ENCODE data around the gene TIMP2.
"Not testable (repeated sequence)": the region's sequence is repeated elsewhere in the genome, so short reads cannot be mapped to it uniquely, and the experiment has no call there.

TIMP2 gene

GRCh38 chr17:78954684-78955083, 29.5 kb upstream of the TIMP2 start:
- DNase-seq (ENCODE audit: low read depth in 2 of 2): no peak

- DNase-seq (ENCODE audit: low read depth in 2 of 2): no peak
Observed at GRCh38 chr17:78953356-78954350, 28.5 kb upstream of the TIMP2 start.

GRCh38 chr17:78952706-78953105, 27.5 kb upstream of the TIMP2 start:
- DNase-seq (ENCODE audit: low read depth in 2 of 2): no peak

GRCh38 chr17:78951967-78952551, 26.9 kb upstream of the TIMP2 start:
- DNase-seq (ENCODE audit: low read depth in 2 of 2): no peak

- DNase-seq (ENCODE audit: low read depth in 2 of 2): no peak
Observed at GRCh38 chr17:78950870-78951269, 25.7 kb upstream of the TIMP2 start.

- no peak for DNase-seq (ENCODE audit: low read depth in 2 of 2)
Observed at GRCh38 chr17:78947235-78948149, 22.3 kb upstream of the TIMP2 start.

GRCh38 chr17:78946631-78947030, 21.4 kb upstream of the TIMP2 start:
- DNase-seq (ENCODE audit: low read depth in 2 of 2): no peak

GRCh38 chr17:78946131-78946530, 20.9 kb upstream of the TIMP2 start:
- no peak for DNase-seq (ENCODE audit: low read depth in 2 of 2)

- not testable (repeated sequence) for DNase-seq (ENCODE audit: low read depth in 2 of 2)
Observed at GRCh38 chr17:78945455-78945854, 20.3 kb upstream of the TIMP2 start.

- no peak for DNase-seq (ENCODE audit: low read depth in 2 of 2)
Observed at GRCh38 chr17:78944956-78945355, 19.8 kb upstream of the TIMP2 start.

- DNase-seq (ENCODE audit: low read depth in 2 of 2): no peak
Observed at GRCh38 chr17:78944026-78944425, 18.8 kb upstream of the TIMP2 start.

- DNase-seq (ENCODE audit: low read depth in 2 of 2): no peak
Observed at GRCh38 chr17:78940708-78941107, 15.5 kb upstream of the TIMP2 start.

GRCh38 chr17:78940258-78940657, 15.1 kb upstream of the TIMP2 start:
- no peak for DNase-seq (ENCODE audit: low read depth in 2 of 2)

- DNase-seq (ENCODE audit: low read depth in 2 of 2): no peak
Observed at GRCh38 chr17:78939615-78940014, 14.4 kb upstream of the TIMP2 start.

GRCh38 chr17:78937561-78937960, 12.4 kb upstream of the TIMP2 start:
- no peak for DNase-seq (ENCODE audit: low read depth in 2 of 2)

GRCh38 chr17:78935419-78936323, 10.5 kb upstream of the TIMP2 start:
- DNase-seq (ENCODE audit: low read depth in 2 of 2): no peak

- no peak for DNase-seq (ENCODE audit: low read depth in 2 of 2)
Observed at GRCh38 chr17:78934681-78935418, 9.7 kb upstream of the TIMP2 start.

GRCh38 chr17:78933959-78934568, 8.9 kb upstream of the TIMP2 start:
- DNase-seq (ENCODE audit: low read depth in 2 of 2): no peak

- DNase-seq (ENCODE audit: low read depth in 2 of 2): peak; percentile 29 to 37
Observed at GRCh38 chr17:78933025-78933958, 8.1 kb upstream of the TIMP2 start.
